HEK293 (cell line): ENCODE results near the gene UNK.

Source experiments
- CTCF ChIA-PET: fragments of 350-600 bp; formaldehyde crosslinking; extraction: SDS; loops from one replicate; lab custom pipeline; 2021; ENCODE audit warnings: antibody characterized with exemption; lab: Yijun Ruan, JAX
- POLR2A ChIA-PET: fragments of 300-600 bp; formaldehyde crosslinking; extraction: SDS; loops from one replicate; lab custom pipeline; 2020; ENCODE audit warnings: antibody characterized with exemption, inconsistent platforms; lab: Yijun Ruan, JAX
- H3K27ac ChIP-seq: fragments of 200-500 bp; sonication (Bioruptor generic); 2 replicates; pipeline ENCODE4 v1.5.1; 2014; ENCODE audit warnings: low read depth, low read length, control low read depth, inconsistent platforms; ENCODE audit errors: extremely low read depth
- H3K36me3 ChIP-seq, 2 experiments: fragments of 200-500 bp in 1 of 2; sonication (Bioruptor generic) in 1 of 2; 1 replicate in 1 of 2; 2 replicates in 1 of 2; pipeline ENCODE4 v1.5.1; 2014 to 2017; ENCODE audit warnings: inconsistent platforms in 2 of 2, low read length in 2 of 2; ENCODE audit not compliant: control insufficient read depth in 2 of 2, insufficient read depth in 1 of 2
- H3K4me1 ChIP-seq: fragments of 200-500 bp; sonication (Bioruptor generic); 2 replicates; pipeline ENCODE4 v1.5.1; 2014; ENCODE audit warnings: mild to moderate bottlenecking, low read length, inconsistent platforms; ENCODE audit not compliant: control insufficient read depth, insufficient read depth
- H3K4me3 ChIP-seq: 2 replicates; pipeline ENCODE4 v1.5.1; 2011; ENCODE audit warnings: low read depth, mild to moderate bottlenecking, control low read depth, low read length, moderate library complexity
- H3K9me3 ChIP-seq: fragments of 200-500 bp; sonication (Bioruptor generic); 2 replicates; pipeline ENCODE4 v1.5.1; 2014; ENCODE audit warnings: low read depth, low read length, inconsistent platforms; ENCODE audit not compliant: control insufficient read depth, insufficient read depth
- KLF1 ChIP-seq: fragments of 450-650 bp; formaldehyde crosslinking; IDR thresholded peaks from 2 replicates; pipeline ENCODE4 v1.5.1; 2016; ENCODE audit warnings: missing biosample characterization, missing genetic modification characterization
- MZF1 ChIP-seq: fragments of 450-650 bp; formaldehyde crosslinking; IDR thresholded peaks from 2 replicates; pipeline ENCODE4 v1.5.1; 2017; ENCODE audit warnings: missing biosample characterization, missing genetic modification characterization, borderline replicate concordance
- PATZ1 ChIP-seq: fragments of 450-650 bp; formaldehyde crosslinking; IDR thresholded peaks from 2 replicates; pipeline ENCODE4 v1.5.1; 2016; ENCODE audit warnings: missing biosample characterization, missing genetic modification characterization
- SALL2 ChIP-seq: fragments of 450-650 bp; formaldehyde crosslinking; IDR thresholded peaks from 2 replicates; pipeline ENCODE4 v1.5.0; 2017; ENCODE audit warnings: missing biosample characterization, mild to moderate bottlenecking, missing genetic modification characterization, borderline replicate concordance
- TCF7L2 ChIP-seq: IDR thresholded peaks from 2 replicates; pipeline ENCODE4 v1.6.1; 2011; ENCODE audit warnings: low read depth, mild to moderate bottlenecking, inconsistent platforms, low read length, moderate library complexity, borderline replicate concordance
- ZBTB48 ChIP-seq: fragments of 450-650 bp; formaldehyde crosslinking; IDR thresholded peaks from 2 replicates; pipeline ENCODE4 v1.5.1; 2016; ENCODE audit warnings: missing biosample characterization, missing genetic modification characterization
- ZBTB7A ChIP-seq: fragments of 450-650 bp; formaldehyde crosslinking; IDR thresholded peaks from 2 replicates; pipeline ENCODE4 v1.5.1; 2016; ENCODE audit warnings: low read depth, missing biosample characterization, missing genetic modification characterization
- ZNF121 ChIP-seq: fragments of 450-650 bp; formaldehyde crosslinking; IDR thresholded peaks from 2 replicates; pipeline ENCODE4 v1.5.1; 2016; ENCODE audit warnings: missing biosample characterization, missing genetic modification characterization
- ZNF433 ChIP-seq: fragments of 450-650 bp; formaldehyde crosslinking; IDR thresholded peaks from 2 replicates; pipeline ENCODE4 v1.5.1; 2016; ENCODE audit warnings: missing biosample characterization, missing genetic modification characterization, low read depth
- ZNF48 ChIP-seq: fragments of 450-650 bp; formaldehyde crosslinking; IDR thresholded peaks from 2 replicates; pipeline ENCODE4 v1.5.1; 2016; ENCODE audit warnings: missing biosample characterization, missing genetic modification characterization
- ZNF513 ChIP-seq: fragments of 450-650 bp; IDR thresholded peaks from 2 replicates; pipeline ENCODE4 v1.5.1; 2018; ENCODE audit warnings: missing biosample characterization, missing genetic modification characterization
- ZNF555 ChIP-seq: fragments of 450-650 bp; formaldehyde crosslinking; conservative IDR thresholded peaks from 2 replicates; pipeline ENCODE4 v1.5.1; 2017; ENCODE audit warnings: missing biosample characterization, mild to moderate bottlenecking, missing genetic modification characterization, inconsistent platforms
- ZNF658 ChIP-seq: fragments of 450-650 bp; formaldehyde crosslinking; IDR thresholded peaks from 2 replicates; pipeline ENCODE4; 2016; ENCODE audit warnings: missing biosample characterization, missing genetic modification characterization
- ZNF776 ChIP-seq: fragments of 450-650 bp; formaldehyde crosslinking; IDR thresholded peaks from 2 replicates; pipeline ENCODE4 v1.5.0; 2017; ENCODE audit warnings: missing biosample characterization, missing genetic modification characterization, borderline replicate concordance
- ZSCAN16 ChIP-seq: fragments of 450-650 bp; formaldehyde crosslinking; IDR thresholded peaks from 2 replicates; pipeline ENCODE4 v1.5.1; 2016; ENCODE audit warnings: missing biosample characterization, missing genetic modification characterization
- TF ChIP-seq, protein P1 (sequence below): fragments of 450-650 bp; formaldehyde crosslinking; IDR thresholded peaks from 2 replicates; pipeline ENCODE4 v1.5.1; 2016; ENCODE audit warnings: missing biosample characterization, missing genetic modification characterization
- TF ChIP-seq, protein P2 (sequence below): fragments of 450-650 bp; formaldehyde crosslinking; IDR thresholded peaks from 2 replicates; pipeline ENCODE4 v1.5.1; 2016; ENCODE audit warnings: missing biosample characterization, missing genetic modification characterization

Gene UNK

GRCh38 chr17:75819678-75820077 lies 35.1 kb downstream of the UNK start:
- H3K4me1 ChIP-seq = no peaks in the 10 kb centered on the region
- TF ChIP-seq ZSCAN16 (tag by site-specific recombination) = no peak
- no peak for TF ChIP-seq ZNF433 (tag by site-specific recombination)
- TF ChIP-seq, protein P1, sequence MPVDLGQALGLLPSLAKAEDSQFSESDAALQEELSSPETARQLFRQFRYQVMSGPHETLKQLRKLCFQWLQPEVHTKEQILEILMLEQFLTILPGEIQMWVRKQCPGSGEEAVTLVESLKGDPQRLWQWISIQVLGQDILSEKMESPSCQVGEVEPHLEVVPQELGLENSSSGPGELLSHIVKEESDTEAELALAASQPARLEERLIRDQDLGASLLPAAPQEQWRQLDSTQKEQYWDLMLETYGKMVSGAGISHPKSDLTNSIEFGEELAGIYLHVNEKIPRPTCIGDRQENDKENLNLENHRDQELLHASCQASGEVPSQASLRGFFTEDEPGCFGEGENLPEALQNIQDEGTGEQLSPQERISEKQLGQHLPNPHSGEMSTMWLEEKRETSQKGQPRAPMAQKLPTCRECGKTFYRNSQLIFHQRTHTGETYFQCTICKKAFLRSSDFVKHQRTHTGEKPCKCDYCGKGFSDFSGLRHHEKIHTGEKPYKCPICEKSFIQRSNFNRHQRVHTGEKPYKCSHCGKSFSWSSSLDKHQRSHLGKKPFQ = no peak
- TF ChIP-seq ZNF121 = no peak
- no peak for TF ChIP-seq ZNF776
- peak; percentile 62 for TF ChIP-seq KLF1 (tag by site-specific recombination)
- TF ChIP-seq ZNF48 (tag by site-specific recombination) = no peak
- TF ChIP-seq PATZ1 (tag by site-specific recombination) = no peak
- no peaks in the 10 kb centered on the region for H3K9me3 ChIP-seq
- ChIA-PET CTCF (interaction anchor here (0.7 to 1.2 kb wide), 2 partner anchors 11 to 59 kb away, joined by 3 to 6 read pairs; partner anchors contain the start of gene TRIM47), POLR2A (no interaction called here)
- peaks cover 24 to 97% of the 10 kb centered on the region in 2 experiments for H3K36me3 ChIP-seq
- no peak overlapping the region for H3K4me3 ChIP-seq
- H3K27ac ChIP-seq = no peak overlapping the region

- ChIA-PET POLR2A (interaction anchor here (0.6 to 1.6 kb wide), 3 partner anchors 35 to 117 kb away, joined by 3 to 13 read pairs (median 5); partner anchors contain the start of gene WBP2), CTCF (interaction anchor here (0.6 to 1.4 kb wide), 5 partner anchors 9 to 58 kb away, joined by 3 to 5 read pairs (median 4); partner anchors contain the start of gene TRIM47)
- no peak overlapping the region for H3K27ac ChIP-seq
- H3K4me1 ChIP-seq = no peaks in the 10 kb centered on the region
- TF ChIP-seq ZNF513 (tag by site-specific recombination) (no peak), ZBTB7A (no peak), ZBTB48 (no peak), SALL2 (no peak), ZNF555 (tag by site-specific recombination) (no peak), TCF7L2 (no peak), MZF1 (no peak), ZNF658 (no peak)
- TF ChIP-seq, protein P2, sequence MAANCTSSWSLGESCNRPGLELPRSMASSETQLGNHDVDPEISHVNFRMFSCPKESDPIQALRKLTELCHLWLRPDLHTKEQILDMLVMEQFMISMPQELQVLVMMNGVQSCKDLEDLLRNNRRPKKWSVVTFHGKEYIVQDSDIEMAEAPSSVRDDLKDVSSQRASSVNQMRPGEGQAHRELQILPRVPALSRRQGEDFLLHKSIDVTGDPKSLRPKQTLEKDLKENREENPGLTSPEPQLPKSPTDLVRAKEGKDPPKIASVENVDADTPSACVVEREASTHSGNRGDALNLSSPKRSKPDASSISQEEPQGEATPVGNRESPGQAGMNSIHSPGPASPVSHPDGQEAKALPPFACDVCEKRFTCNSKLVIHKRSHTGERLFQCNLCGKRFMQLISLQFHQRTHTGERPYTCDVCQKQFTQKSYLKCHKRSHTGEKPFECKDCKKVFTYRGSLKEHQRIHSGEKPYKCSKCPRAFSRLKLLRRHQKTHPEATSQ (tag by site-specific recombination) = no peak
- H3K36me3 ChIP-seq = peaks cover 23 to 95% of the 10 kb centered on the region in 2 experiments
- H3K4me3 ChIP-seq = no peak overlapping the region
- no peaks in the 10 kb centered on the region for H3K9me3 ChIP-seq
Measured at GRCh38 chr17:75820094-75821080, 35.8 kb downstream of the UNK start.
